NCI-H128 (cell line): ENCODE data around the gene SELENOW.
A peak's percentile ranks its signal among the peaks of the same experiment; 100 is the strongest.
"Not testable (repeated sequence)": the region's sequence is repeated elsewhere in the genome, so short reads cannot be mapped to it uniquely, and the experiment has no call there.

Source experiments
- DNase-seq: peaks from one replicate; lab custom pipeline; 2025; ENCODE audit not compliant: unreplicated experiment; lab: John Stamatoyannopoulos, UW

The SELENOW gene

GRCh38 chr19:47780215-47780551 is 1.7 kb downstream of the SELENOW start:
- no peak for DNase-seq

GRCh38 chr19:47781590-47782262 is 3.2 kb downstream of the SELENOW start:
- DNase-seq = no peak

GRCh38 chr19:47786566-47786965 is 8.1 kb downstream of the SELENOW start:
- DNase-seq = no peak

GRCh38 chr19:47787307-47787706 is 8.8 kb downstream of the SELENOW start:
- not testable (repeated sequence) for DNase-seq

- DNase-seq = not testable (repeated sequence)
Measured at GRCh38 chr19:47789811-47790210, 11.3 kb downstream of the SELENOW start.

- DNase-seq = no peak
Measured at GRCh38 chr19:47790398-47790814, 11.9 kb downstream of the SELENOW start.

GRCh38 chr19:47792616-47793015 is 14.1 kb downstream of the SELENOW start:
- DNase-seq = no peak

GRCh38 chr19:47794526-47794925 is 16.0 kb downstream of the SELENOW start:
- DNase-seq = no peak

- DNase-seq = no peak
Measured at GRCh38 chr19:47796785-47797184, 18.3 kb downstream of the SELENOW start.

- DNase-seq = no peak
Measured at GRCh38 chr19:47797996-47798903, 19.7 kb downstream of the SELENOW start.

- DNase-seq = no peak
Measured at GRCh38 chr19:47798904-47799266, 20.4 kb downstream of the SELENOW start.

GRCh38 chr19:47801270-47801669 is 22.8 kb downstream of the SELENOW start:
- DNase-seq = no peak

GRCh38 chr19:47802521-47803043 is 24.1 kb downstream of the SELENOW start:
- no peak for DNase-seq

- not testable (repeated sequence) for DNase-seq
Measured at GRCh38 chr19:47803148-47803547, 24.6 kb downstream of the SELENOW start.

- DNase-seq = not testable (repeated sequence)
Measured at GRCh38 chr19:47803671-47804070, 25.2 kb downstream of the SELENOW start.

GRCh38 chr19:47804451-47804850 is 25.9 kb downstream of the SELENOW start, which contains the start of gene TPRX1:
Gene TPRX1 (minus strand): TSS chr19:47804551. CDS start chr19:47804539, 12 bp downstream.
- DNase-seq = not testable (repeated sequence)

GRCh38 chr19:47805313-47805712 is 26.8 kb downstream of the SELENOW start:
- DNase-seq = no peak

- DNase-seq = no peak
Measured at GRCh38 chr19:47806435-47806834, 27.9 kb downstream of the SELENOW start.

- peak; percentile 29 for DNase-seq
Measured at GRCh38 chr19:47813304-47813994, 34.9 kb downstream of the SELENOW start.

- no peak for DNase-seq
Measured at GRCh38 chr19:47813995-47814328, 35.5 kb downstream of the SELENOW start.

GRCh38 chr19:47816270-47816669 is 37.8 kb downstream of the SELENOW start:
- DNase-seq = not testable (repeated sequence)
